Measurements from ENCODE around the gene GOLGA7B.
A peak's percentile ranks its signal among the peaks of the same experiment; 100 is the strongest.

Gene GOLGA7B

GRCh38 chr10:97896756-97897358 lies 47.2 kb downstream of the GOLGA7B start:
- DNase-seq = no peak

GRCh38 chr10:97898429-97898828 lies 48.8 kb downstream of the GOLGA7B start:
- DNase-seq = no peak

DNA sequence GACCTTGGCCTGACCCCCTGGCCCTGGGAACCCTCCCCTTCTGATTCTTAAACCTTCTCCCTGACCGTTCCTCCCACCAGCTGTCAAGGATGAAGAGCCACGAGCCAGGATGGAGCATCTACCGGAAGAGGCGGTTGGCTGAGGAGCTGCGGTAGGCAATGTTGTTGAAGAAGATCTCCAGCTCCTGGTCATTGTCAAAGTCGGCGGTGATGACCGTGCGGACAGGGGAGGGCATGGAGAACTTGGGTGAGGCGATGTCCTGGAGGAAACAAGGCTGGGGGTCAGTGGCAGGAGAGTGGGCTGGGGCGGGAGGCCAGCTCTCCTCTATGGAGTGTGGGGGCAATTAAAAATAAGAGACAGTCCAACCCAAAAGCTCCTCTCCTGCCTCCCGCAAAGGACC lies 51.7 kb downstream of the GOLGA7B start:
- DNase-seq = no peak

- no peak for DNase-seq
These were observed 53.7 kb downstream of the GOLGA7B start for GRCh38 chr10:97903128-97904017.

DNA sequence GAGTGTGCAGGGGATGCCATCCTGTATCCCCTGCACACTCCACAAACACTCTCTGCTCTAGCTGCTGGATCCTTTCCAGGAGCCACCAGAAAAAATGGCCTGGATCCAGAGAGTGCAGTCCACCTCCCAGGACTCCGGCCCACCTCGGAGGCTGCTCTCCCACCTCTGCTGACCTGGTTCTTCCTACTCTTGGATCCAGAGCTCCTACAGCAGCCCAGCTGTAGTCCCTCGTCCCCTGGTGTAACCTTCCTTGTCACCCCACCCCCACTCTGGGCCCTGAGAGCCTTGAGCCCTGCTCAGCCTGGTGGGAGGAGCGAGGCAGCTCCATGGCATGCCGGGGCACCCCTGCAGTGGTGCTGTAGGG lies 54.4 kb downstream of the GOLGA7B start:
- DNase-seq = no peak

GRCh38 chr10:97904576-97904975 lies 54.9 kb downstream of the GOLGA7B start:
- no peak for DNase-seq

GRCh38 chr10:97905276-97905675 lies 55.6 kb downstream of the GOLGA7B start:
- DNase-seq = no peak

DNA sequence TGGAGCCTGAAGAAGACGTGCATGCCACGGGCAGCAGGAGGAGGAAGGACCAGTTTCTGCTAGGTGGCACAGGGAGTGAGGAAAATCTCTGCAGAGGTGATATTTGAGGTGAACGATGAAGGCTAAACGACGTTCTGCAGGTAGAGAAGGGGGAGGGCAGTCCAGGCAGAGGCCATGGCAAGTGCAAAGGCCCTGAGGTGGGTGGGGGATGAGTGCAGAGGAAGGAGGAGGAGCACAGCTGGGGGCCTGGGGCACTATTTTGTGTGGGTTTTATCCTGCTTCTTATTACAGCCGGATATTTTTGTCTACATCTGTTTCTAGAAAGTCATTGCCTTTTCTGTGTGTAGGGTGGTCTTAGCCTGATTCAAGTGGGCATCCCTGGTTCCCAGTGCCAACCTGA lies 57.6 kb downstream of the GOLGA7B start:
- no peak for DNase-seq

GRCh38 chr10:97907830-97908229 lies 58.2 kb downstream of the GOLGA7B start:
- DNase-seq = no peak

DNA sequence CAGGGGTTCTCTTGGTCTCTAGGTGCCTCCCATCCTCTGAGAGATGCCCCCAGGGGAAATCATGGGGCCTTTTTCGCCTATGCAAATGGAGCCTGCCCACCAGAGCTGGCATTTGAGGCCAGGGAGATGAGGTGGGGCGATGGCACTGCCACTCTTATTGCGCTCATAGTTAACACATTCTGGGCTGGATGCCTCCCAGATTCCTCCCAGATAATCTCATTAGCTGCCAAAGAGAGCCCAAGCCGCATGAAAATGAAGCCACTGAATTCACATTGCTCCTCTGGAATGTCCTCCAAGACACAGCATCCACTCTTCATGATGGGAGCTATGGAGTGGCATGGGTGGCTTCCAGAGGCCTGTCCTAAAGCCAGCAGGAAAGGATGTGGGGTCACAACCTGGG lies 61.0 kb downstream of the GOLGA7B start:
- no peak for DNase-seq

DNA sequence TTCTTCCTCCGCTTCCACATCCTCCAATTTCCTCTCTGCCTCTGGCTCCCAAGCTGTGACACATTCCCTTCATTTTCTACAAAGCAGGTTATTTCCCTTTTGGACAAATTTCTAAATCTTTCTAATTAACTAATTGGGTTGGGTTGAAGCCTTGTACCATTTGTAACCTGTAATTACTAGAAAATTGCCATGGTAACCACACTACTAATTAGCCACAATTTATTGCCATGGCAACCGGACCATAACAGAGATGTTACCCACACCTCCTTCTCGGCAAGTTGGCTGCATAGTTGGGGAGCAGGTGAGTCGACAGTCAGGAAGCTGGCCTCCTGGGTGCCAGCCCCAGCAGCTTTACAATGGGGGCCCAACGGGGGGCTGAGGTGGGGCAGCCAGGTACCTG lies 61.6 kb downstream of the GOLGA7B start:
- DNase-seq = no peak

DNA sequence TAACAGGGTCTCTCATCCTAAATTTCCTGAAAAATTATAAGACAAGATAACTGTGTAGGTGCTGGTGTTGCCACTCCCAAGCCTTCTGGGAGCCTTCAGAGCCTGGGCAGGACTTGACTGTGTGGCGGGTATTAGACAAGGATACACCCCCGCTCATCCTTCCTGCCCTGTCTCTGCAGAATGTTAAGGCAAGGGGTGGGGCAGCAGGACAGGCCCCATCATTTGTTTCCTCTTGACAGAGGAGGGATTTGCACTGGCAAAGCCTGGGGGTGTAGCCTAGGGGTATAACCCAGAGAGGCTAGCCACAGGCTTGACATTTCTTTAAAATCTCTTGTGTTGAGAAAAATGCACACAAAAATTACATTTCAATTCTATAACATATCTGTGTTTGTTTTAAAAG lies 63.5 kb downstream of the GOLGA7B start:
- DNase-seq = no peak

DNA sequence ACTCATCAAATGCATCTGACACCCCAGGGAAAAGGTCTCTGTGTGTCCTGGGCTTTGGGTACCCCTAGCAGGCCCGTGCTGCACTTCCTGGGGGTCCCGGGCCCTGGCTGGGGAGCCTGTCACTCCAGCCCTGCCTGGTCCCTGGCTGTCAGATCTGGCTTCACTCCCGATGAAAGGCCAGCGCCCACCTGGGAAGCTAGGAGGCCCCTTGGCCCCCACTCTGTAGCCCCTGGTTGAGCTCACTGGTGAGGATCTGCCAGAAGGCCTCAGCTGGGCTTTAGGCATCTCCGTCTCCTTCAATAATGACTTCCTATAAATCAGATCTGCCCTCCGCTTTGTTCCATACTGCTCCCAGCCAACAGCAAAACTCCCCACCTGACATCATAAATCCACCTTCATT lies 64.0 kb downstream of the GOLGA7B start:
- no peak for DNase-seq

GRCh38 chr10:97914171-97914836 lies 64.7 kb downstream of the GOLGA7B start:
- DNase-seq = no peak

- DNase-seq = peak; percentile 80 to 84
These were observed 65.2 kb downstream of the GOLGA7B start for GRCh38 chr10:97914837-97915211.

GRCh38 chr10:97915346-97916131 lies 65.9 kb downstream of the GOLGA7B start:
- DNase-seq = no peak

DNA sequence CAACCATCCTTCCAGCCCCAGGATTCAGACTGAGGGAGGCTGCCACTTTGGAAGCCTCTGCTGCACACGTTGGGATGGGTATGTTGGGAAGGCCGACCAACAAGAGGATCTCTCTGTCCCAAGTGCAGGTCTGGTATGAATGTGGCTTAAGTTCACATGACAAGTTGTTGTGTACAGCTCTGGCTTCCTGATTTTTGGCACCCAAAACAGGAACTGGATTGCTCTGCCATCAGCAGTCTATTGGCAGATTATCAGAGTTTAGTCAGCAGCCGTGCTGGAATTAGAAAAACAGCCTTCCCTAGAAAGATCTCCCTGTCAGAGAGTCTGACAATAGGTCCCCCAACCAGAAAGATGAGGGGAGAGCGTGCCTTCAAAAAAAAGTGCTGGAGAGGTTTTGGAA lies 66.9 kb downstream of the GOLGA7B start:
- DNase-seq = no peak

GRCh38 chr10:97919012-97919411 lies 69.4 kb downstream of the GOLGA7B start:
- DNase-seq = no peak

DNA sequence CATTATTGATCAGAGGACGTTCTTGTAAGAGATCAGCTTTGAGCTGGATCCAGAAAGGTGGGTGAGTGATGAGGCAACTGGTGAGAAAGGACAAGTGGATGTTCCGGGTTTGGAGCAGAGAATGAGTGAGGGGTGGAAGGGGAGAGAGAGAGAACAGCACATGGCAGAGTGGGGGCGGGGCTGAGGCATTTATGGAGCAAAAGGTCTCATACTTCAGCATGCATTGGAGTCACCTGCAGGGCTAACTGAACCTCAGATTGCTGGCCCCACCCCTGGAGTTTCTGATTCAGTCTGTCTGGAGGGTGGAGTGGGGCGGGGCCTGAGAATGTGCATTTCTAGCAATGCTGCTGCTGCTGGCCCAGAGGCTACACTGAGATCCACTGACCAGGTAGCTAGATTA lies 71.2 kb downstream of the GOLGA7B start:
- no peak for DNase-seq
